ENCODE data around the gene SQOR.
A peak's percentile ranks its signal among the peaks of the same experiment; 100 is the strongest.

- TF ChIP-seq CTCF (IDR thresholded peaks at IDR 0.05 in 8 of 11, conservative IDR thresholded peaks at IDR 0.05 in 3 of 11) (no peak), POLR2A (IDR thresholded peaks at IDR 0.05) (no peak), POLR2AphosphoS5 (IDR thresholded peaks at IDR 0.05) (peak in 1 of 3 donors; percentile 40)
These were observed 16.2 kb downstream of the SQOR start for GRCh38 chr15:45650889-45651525.

Measured in spleen (tissue), 7 donors.